HG03196 (cell line): ENCODE data around the gene STBD1.
"Not testable (repeated sequence)": the region's sequence is repeated elsewhere in the genome, so short reads cannot be mapped to it uniquely, and the experiment has no call there.

Experiments
- ATAC-seq: cut with Tn5 transposase; IDR thresholded peaks from one replicate; pipeline ENCODE4 v1.9.1; 2021; ENCODE audit not compliant: unreplicated experiment

The STBD1 gene

DNA sequence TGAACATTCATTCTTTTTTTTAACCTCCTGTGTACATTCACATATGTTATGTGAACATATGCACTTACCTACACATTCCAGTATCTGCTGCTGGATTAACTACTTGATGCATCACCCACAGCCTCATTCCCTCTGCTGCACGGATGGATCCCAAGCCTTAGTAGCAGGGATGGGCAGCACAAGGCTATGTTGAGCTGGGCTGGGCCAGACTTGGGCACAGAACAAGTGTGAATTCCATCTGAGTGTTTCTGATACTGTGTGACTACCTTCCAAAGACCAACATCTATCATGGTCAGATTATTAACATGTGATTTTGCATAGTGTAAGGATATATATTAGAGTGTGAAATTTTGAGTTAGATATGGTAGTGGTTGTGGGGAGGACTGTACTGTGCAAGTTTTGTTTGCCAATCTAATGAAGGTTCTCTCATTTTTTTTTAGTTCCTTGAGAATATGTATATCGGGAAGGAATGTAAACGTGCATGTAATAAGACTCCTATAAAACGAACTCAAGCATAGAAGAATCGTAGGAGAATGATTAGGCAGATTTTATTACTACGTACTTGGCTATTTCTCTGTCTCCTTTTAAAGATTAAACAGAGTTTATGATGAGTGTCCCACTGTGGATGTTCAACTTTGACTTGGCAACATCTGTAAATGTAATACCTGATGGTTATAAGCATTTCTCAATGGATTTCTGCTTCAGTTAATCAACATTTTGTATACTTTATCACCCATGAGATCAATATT, 23.4 kb upstream of the STBD1 start:
- no peak for ATAC-seq

DNA sequence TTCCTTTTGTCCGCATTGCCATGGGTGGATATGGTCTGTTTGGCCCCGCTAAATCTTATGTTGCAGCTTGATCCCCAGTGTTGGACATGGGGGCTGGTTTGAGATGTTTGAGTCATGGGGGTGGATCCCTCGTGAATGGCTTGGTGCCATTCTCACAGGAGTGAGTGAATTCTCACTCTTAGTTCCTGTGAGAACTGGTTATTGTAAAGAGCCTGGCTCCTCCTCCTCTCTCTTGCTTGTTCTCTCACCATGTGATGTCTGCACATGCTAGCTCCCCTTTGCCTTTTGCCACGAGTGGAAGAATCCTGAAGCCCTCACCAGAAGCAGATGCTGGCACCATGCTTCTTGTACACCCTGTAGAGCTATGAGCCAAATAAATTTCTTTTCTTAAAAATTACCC, 22.6 kb upstream of the STBD1 start:
- ATAC-seq, result no peak

DNA sequence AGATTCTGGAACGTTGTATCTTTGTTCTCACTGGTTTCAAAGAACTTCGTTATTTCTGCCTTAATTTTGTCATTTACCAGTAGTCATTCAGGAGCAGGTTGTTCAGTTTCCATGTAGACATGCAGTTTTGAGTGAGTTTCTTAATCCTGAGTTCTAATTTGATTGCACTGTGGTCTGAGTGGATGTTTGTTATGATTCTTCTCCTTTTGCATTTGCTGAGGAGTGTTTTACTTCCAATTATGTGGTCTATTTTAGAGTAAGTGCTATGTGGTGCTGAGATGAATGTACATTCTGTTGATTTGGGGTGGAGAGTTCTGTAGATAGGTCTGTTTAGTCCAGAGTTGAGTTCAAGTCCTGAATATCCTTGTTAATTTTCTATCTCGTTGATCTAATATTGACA, 18.7 kb upstream of the STBD1 start:
- ATAC-seq, result not testable (repeated sequence)

DNA sequence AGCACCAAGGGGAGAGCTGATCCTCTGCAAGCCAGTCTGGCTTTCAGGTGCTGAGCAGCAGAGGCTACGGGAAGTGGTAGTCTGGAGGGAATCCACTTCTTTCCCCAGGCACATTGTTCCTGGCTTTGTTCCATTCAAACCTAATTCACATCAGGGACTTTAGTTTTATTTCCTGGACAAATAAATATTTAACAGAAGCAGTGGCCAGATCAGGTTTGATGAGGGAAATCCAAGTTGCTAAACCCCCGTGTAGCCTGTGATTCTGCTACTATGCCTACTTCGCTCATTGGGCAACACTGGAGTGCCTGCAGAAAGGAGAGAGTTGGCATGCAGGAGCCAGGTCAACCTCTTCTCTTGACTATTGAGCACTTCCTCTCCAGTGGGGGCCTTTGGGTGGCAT, 13.8 kb upstream of the STBD1 start:
- no peak for ATAC-seq

DNA sequence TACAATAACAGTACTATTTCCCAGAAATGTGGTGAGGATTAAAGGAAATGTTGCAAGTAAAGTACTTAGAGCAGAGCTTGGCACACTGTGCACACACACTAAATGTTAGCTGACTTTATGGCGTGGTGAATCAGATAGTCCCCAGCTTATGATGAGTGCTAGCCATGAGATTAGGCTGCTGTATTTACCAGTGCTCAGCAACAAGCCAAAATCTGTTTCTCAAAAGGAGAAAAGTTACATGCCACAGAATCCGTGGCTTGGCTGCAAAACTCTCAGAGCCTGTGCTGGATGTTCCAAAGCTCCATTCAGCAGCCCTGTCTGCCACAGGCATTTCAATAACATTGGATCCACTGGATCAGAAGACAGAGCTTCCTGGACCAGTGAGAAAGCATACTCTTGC, 12.8 kb upstream of the STBD1 start:
- no peak for ATAC-seq

DNA sequence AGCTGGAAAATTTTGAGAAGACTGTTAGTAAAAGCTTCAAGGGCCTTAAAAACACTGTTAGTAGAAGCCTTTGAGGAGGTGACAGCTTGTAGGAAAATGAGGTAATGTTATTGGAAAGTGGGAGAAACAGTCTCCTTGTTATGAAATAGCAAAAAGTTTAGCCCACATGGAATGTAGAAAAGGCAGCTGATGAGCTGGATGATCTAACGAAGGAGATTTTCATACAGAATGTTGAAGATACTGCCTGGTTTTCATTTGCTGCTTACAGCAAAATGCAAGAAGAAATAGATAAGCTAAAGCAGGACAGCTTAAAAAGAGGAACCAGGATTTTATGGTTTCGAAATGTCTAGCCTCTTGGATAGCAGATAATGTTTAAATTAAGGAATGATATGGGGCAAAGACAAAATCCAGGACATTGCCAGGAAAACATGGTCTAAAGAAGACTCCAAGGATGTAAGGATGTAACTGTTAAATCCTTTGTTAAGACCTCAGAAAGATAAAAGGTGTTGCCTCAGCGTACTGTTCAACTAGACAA, 10.2 kb upstream of the STBD1 start:
- ATAC-seq, result no peak

DNA sequence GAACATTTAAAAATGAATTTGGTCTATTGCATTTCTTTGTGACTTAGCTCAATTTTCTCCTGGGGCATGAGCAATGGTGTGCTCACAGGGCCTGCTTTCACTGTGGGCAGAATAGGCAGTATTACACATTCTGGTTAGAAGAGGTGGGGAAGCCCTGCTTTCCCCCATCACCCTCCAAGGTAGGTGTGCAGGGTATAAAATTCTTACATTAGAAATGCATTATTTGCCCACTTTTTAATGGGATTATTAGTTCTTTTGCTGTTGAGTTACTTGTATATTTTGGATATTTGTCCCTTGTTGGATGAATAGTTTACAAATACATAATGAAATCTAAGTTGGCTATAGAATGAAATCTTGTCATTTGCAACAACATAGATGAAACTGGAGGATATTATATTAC, 8.3 kb upstream of the STBD1 start:
- ATAC-seq, result no peak

DNA sequence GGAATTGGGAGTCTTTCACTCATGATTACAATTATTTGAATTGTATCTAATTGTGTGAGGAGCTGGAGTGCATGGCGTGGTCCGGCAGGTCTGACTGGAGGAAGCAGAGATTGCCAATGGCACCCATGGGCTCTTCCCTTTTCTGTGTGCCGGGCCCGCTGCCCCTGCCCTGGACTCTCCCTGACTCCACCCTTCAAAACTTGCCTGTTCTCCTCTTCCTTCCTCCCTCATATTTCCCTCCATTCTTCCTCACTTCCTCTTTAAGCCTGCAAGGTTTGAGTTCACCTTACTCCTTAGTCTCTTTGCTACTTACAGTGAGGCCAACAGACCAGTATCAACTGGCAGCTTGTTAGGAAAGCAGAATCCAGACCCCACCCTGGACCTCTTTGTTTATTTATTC, 6.5 kb upstream of the STBD1 start:
- ATAC-seq, result no peak

DNA sequence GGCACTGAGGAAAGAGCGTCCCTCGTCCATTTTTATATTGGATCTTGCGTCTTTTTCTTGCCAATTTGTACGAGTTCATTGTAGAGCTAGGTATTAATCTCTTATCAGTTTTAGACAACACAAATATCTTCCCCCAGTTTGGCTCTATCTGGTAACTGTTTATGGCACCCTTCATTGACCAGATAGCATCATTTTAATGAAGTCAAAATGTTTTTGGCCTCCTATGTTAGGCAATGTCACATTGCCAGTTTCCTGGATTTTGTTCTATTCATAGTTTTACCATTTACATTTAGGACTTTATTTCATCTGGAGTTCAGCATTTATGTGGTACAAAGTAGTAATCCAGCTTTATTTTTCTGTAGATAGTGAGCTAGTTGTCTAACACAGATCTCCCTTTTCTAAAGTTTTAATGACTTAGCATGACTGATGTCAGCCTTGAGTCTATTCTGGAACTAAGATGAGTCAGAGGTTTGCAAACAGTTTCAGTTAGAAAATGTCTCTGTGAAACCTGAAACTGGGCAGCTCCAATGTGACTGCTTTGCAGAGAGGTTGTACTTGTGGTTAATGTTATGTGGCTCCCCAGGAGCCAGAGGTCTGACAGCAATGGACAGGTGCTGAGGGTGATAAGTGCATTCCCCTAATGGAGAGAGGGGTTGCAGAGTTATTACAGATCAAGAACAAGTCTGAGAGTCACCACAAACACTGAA, 5.3 kb upstream of the STBD1 start:
- ATAC-seq, result peak; percentile 99

DNA sequence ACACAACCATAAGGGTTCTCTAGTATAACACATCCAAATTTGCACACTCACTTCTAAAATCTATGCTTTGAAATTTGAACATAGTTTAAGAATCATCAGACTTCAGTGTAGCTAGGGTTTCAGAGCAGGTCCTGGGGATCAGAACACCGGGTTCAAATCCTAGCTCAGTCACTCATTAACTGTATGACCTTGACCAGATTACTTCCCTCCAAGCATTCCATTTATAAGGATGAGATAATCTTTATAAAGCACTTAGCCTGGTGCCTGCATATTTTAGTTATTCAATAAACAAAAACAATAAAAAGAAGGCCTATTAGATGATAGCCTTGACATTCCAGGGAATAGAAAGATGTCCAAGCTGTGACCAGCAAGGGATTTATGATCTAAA, 4.8 kb upstream of the STBD1 start:
- ATAC-seq, result no peak

DNA sequence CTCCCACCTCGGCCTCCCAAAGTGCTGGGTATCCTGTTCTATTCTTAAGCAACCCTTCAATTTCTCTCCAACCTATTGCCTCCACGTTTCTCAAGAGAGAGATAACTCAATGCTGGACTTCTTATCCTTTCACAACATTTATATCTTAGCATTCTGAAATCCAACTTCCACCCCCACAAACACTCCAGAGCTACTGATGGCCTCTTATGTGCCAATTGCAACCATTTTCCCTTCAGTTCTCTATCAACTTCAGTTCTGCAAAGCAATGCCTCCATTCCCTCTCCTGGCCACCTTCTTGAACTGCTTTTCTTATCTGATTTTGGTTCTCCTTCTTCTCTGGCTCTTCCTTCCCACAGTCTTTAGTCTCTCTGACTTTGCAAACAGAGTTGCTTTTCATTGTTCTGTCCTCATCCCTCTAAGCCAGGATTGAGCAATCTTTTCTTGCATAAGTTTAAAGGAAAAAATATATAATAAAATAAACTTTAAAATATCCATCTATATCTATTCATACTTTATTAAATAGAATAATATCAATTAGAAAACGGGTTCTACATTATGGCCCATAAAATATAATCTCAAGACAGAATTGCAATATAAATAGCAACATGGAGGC, 3.6 kb upstream of the STBD1 start:
- no peak for ATAC-seq

DNA sequence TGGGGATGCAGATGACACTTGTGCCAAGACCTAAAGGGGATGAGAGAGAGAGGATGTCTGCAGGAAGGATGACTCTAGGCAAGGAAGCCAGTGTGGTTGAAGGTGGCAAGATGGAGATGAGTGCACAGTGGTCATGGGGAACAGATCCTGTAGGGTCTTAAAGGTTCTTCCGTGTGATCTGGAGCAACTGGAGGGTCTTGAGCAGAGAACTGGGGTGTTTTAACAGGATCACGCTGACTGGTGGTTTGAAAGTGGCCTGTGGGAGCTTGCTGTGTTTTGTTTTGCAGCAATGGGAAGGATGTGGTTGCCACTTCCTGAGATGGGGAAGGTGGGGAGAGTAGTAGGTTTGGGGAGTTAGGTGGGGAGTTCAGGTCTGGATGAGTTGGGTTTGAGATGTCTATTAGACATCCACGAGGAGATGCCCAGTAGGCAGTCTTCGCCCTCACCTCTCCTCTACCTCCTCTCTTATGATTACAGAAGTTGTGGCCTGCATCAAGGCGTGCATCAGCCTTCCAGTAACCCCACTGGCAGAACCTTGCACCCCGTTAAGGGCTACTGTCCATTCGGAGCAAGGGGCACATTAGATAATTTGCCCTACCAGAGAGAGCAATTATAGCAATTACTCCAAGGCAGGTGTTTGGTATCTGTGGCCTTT, 1.4 kb upstream of the STBD1 start:
- ATAC-seq, result no peak

DNA sequence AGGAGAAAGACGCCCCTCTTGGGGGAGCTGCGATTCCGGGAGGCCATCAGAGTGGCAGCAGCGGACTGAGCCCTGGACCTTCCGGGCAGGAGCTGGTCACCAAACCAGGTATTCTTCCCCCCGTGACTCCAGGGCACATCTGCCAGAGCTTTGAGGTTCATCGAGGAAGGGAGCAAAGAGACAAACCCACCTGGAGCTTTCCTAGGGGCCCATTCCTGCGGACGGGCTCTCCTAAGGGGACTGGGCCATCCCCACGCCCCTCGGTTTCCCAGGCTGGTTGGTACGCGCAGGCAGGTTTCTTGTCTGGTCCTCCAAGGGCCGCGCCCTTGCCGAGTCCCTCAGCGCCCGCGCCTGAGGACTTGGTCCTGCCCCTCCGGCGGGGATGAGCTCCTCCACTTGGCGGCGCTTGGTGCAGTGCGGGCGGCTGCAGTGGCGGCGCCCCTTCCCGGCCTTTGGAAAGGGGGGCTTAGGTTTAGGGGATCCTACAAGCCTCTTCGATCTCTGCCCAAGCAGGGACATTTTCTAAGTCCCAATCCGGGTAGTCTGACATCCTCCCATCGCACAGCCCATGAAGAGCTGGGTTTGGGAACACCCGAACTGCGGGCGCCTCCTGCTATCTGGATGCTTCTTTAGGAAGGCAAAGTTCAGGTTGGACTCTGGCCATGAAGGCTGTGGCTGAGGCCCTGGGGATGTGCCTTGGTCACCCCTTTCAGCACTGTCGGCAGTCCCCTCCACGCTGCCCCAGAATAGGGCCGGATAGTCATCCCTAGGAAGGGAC, 538 bp downstream of the STBD1 start:
- no peak for ATAC-seq

DNA sequence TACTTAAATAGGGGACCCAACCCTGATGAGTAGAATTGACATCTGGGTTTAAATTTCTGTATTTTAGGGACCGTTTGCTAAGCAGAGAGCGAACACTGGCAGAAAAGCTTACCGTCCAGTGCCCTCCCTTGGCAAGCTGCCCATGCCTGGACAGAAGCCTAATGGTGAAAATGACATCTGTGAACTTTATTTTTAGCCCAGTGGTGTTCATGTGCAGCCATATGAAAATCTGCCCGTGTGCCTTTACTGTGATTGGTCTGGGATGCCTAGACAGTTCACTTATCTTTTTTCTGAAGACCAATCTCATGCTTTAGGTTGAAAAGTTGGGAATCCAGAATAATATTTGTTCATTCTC, 1.1 kb downstream of the STBD1 start:
- no peak for ATAC-seq

DNA sequence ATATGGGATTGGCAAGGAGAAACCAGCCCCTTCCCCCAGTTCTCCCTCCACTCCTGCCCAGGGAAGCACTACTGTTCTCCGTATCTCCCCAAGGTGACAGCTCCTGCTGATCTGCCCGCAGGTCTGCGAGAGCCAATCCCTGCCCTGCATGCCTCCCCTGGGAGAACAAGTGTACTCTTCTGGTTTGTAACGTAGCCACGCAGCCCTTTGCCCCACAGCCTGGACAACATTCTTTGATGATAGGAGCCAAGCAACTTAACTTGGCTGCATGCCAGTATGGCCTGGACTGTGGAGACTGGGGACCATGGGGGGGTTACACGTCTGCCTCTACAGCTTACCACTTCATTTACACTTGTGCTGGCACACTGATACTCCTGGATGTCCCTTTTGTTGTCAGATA, 2.0 kb downstream of the STBD1 start:
- ATAC-seq, result no peak

DNA sequence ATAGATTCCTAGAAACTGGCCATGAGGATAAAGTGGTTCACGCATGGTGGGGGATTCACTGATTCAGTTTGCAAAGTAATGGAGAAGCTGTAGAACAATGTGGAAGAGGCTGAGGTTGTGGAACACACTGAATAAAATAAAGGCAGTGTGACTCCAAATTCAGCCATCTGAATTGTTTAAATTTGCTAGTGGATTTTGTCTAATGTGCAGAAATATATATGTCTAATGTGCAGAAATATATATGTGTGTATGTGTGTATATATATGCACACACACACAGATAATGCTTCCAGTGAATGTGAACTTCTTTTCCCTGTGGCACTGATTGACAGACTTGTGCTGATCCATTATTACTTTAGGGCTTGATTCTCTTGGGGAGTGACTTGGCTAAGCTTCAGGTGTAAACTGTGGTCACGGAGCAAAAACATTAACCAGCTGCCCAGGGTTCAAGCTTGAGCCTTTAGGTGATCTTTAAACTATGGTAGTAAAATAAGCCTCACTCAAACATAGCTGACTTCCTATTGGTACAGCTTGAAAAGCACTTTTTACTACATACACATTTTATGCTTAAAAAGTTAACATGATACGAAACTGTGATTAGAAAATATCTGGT, 3.5 kb downstream of the STBD1 start:
- no peak for ATAC-seq

DNA sequence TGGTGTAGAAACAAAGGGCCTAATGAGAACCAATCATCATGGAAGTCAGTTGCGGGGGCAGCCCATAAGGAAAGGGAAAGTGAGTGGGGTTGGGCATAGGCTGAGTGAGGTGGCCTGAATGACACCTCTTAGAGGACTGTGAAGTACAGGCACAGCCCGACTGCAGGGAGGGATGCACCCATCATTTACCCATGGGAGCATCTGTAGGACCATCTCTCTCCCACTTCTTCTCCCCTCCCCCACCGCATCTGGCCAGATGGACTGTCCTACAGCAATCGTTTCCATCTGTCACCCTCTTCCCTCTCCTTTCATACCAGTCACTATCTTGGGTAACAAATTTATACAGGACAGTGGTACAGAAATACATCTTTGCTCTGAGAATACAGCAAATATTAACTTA, 4.2 kb downstream of the STBD1 start:
- no peak for ATAC-seq

DNA sequence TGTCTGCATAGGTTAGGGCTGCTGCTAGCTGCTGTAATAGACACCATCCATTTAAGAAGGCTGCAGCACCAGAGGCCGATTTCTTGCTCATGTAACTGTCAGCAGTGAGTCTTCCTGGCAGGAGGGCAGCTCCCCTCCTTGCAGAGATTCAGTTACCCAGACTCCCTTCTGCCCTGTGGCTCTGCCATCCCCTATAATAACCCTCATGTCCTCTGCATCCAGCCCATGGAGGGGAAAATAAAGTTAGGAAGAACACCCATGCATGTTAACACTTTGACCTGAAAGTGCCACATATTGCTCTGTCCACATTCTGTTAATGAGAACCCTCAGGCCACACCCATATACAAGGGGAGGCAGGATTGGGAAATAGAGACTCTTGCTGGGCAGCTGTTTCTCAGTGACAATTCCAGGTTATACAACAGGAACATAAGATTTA, 5.4 kb downstream of the STBD1 start:
- no peak for ATAC-seq

DNA sequence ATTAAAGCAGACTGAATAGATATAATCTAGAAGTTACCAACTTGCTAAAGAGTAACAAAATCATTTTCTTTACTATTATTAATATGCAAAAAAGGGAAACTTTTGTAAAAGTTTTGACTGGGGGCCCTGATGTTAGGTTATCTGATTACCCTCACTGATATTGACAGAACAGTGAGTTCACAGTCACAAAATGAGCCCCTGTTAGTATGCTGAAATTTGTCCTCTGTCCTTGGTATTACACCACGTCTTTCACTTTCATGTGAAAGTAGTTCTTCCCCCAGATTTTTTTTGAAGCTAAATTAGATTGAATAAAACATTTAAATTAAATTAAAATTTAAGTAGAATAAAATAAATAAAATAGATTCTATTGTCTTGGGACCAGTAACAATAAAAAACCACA, 5.9 kb downstream of the STBD1 start:
- no peak for ATAC-seq

DNA sequence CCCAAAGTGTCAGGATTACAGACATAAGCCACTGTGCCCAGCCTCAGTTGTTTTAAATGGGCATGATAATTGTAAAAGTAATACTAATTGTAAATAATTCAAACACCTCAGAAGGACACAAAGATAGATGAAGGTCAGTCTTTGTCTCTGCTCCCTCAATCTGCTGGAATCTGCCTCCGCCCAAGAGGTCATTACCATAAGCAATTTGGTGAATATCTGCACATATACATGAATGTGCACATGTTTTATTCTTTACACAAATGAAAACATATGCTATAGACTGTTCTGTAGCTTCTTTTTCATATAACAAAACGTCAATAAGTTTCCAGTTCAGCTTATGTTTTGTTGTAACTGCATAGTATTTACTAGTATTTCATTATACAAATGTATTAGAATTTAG, 7.0 kb downstream of the STBD1 start:
- no peak for ATAC-seq
